ENCODE measurements around the gene OR51D1. TPM values are rescaled to one million over a fixed set of nuclear protein-coding genes. Genes with fewer than 3 reads are reported as not detected.

Gene OR51D1
- total RNA-seq, 2 donors from 2014 or later, result not detected

DNA sequence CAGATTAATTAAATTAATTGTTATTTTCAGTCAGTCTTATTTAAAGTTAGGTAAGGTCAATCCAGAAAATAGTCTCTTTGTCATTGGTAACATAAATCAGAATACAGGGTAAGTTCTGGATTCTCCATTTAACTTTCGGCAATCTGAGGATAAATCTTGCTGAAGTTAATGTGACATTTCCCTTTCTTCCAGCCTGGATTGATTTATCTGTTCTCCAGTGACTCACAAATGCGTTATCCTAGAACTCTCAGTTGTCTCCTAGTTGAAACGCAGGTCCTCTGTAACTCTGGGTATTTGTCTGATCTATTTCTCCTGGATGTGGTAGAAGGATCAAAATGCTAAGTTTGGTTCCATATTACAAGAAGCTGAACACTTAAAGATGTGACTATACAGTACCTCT lies 27.5 kb downstream of the OR51D1 start:
- H3K36me3 ChIP-seq, result no peaks in the 10 kb centered on the region
- no peak overlapping the region for H3K4me3 ChIP-seq
- no peak for DNase-seq (ENCODE audit: low spot score)
- TF ChIP-seq, protein P1, sequence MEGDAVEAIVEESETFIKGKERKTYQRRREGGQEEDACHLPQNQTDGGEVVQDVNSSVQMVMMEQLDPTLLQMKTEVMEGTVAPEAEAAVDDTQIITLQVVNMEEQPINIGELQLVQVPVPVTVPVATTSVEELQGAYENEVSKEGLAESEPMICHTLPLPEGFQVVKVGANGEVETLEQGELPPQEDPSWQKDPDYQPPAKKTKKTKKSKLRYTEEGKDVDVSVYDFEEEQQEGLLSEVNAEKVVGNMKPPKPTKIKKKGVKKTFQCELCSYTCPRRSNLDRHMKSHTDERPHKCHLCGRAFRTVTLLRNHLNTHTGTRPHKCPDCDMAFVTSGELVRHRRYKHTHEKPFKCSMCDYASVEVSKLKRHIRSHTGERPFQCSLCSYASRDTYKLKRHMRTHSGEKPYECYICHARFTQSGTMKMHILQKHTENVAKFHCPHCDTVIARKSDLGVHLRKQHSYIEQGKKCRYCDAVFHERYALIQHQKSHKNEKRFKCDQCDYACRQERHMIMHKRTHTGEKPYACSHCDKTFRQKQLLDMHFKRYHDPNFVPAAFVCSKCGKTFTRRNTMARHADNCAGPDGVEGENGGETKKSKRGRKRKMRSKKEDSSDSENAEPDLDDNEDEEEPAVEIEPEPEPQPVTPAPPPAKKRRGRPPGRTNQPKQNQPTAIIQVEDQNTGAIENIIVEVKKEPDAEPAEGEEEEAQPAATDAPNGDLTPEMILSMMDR (IDR thresholded peaks at IDR 0.05), result no peak
- no peaks in the 10 kb centered on the region for H3K9me3 ChIP-seq
- no peak overlapping the region for H3K27ac ChIP-seq
- no peaks in the 10 kb centered on the region for H3K27me3 ChIP-seq
- no peaks in the 10 kb centered on the region for H3K4me1 ChIP-seq

DNA sequence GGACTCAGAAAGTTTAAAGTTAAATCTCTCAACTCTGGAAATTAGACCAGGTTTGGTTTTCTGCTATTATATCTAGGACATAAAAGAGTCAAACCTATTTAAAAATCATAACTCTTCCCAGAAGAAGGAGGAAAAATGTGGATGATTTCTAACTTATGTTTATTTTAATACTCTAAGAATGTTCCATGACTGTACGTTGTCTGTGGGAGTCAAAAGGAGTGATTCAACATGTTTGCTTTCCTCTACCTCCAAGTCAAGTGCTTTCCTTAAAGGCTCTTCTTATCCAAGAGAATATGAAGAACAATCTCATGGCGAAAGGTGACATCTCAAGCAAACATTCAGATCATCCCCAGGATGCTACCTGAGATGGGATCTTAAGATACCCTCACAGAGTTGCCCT lies 28.1 kb downstream of the OR51D1 start:
- Histone ChIP-seq H3K27me3 (no peaks in the 10 kb centered on the region), H3K27ac (no peak overlapping the region), H3K36me3 (no peaks in the 10 kb centered on the region), H3K9me3 (no peaks in the 10 kb centered on the region), H3K4me1 (no peaks in the 10 kb centered on the region), H3K4me3 (no peak overlapping the region)
- TF ChIP-seq, protein P1 (IDR thresholded peaks at IDR 0.05), result no peak
- DNase-seq (ENCODE audit: low spot score), result no peak

DNA sequence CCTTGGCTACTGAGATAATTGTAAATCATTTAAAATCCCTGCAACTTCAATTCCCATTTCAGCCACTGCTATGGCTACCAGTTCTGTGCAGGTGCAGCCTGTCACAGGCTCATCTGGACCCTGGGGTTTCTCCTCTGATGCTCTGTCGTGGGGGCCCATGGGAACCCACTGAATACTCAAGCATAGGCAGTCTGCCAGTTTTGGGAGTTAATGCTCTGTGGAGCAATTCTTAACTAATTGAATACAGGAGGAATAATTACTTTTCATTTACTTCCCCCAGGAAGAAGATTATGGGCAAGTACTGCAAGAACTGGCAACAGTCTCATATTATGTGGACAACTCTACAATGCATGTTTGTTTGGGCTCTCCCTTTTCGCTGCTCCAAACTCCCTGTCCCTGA lies 34.5 kb downstream of the OR51D1 start:
- TF ChIP-seq, protein P1 (IDR thresholded peaks at IDR 0.05), result no peak

DNA sequence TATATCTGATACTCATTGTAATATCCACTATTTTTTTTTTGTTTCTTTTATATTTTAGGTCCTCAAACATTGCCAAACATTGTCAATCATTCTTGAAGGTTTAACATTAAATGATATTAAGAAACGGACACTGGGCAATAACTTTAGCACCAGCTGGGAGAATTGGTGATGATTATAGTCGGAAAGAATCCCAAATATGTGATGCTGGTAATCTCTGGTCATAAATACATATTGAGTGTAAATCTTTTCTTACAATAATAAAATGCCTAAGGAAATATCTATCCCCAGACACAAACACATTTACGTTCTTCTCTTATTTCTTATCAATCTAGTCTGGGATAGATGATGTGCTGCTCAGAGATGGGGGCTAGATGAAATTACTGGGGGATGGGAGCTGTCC lies 35.2 kb downstream of the OR51D1 start:
- TF ChIP-seq, protein P1 (IDR thresholded peaks at IDR 0.05), result no peak
- Histone ChIP-seq H3K4me3 (no peak overlapping the region), H3K9me3 (no peaks in the 10 kb centered on the region), H3K27ac (no peak overlapping the region), H3K36me3 (no peaks in the 10 kb centered on the region), H3K27me3 (no peaks in the 10 kb centered on the region), H3K4me1 (peaks cover 0 to 6% of the 10 kb centered on the region in 2 donors)
- DNase-seq (ENCODE audit: low spot score), result no peak

More for the DNA sequence above, 34.5 kb downstream of the OR51D1 start:
- Histone ChIP-seq H3K36me3 (no peaks in the 10 kb centered on the region), H3K9me3 (no peaks in the 10 kb centered on the region), H3K27me3 (no peaks in the 10 kb centered on the region), H3K27ac (no peak overlapping the region), H3K4me3 (no peak overlapping the region), H3K4me1 (peaks cover 0 to 6% of the 10 kb centered on the region in 2 donors)
- DNase-seq (ENCODE audit: low spot score), result no peak

DNA sequence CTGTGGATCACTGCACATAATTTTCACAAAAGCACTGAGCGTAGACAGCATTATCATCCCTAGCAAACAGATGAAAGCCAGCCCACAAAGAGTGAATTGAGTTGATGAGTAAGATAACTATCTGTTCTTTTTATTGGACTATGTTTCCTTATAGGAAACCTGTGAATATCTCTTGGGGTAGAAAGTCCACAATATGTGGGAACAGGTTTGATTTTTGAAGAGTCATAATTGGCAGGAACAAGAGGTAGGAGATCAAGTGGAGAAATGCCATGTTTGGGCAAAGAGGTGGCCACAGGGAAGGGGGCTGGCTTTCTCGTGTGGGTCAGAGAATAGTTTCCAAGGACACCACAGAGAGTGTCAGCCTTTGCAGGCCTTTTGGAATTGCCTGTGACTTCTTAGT lies 36.5 kb downstream of the OR51D1 start:
- no peaks in the 10 kb centered on the region for H3K36me3 ChIP-seq
- TF ChIP-seq, protein P1 (IDR thresholded peaks at IDR 0.05), result no peak
- no peak for DNase-seq (ENCODE audit: low spot score)

DNA sequence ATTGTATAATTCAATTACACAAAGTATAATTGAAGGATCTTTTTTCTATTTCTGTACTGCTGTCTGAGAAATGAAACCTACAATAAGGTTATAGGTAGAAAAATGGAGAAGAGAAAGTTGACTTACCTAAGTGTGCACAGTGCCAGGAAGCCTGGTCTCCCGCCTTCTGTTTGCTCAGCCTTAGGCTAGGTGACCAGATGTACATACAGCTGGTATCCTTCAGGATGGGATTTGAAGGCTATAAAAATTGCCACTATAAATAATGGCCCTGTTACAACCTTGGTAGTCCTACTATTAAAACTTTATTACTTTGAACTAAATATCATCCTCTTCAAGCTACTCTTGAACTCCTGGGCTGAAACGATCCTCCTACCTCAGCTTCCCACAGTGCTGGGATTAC lies 40.7 kb downstream of the OR51D1 start:
- Histone ChIP-seq H3K4me3 (no peak overlapping the region), H3K4me1 (peaks cover 0 to under 1% of the 10 kb centered on the region in 2 donors), H3K36me3 (no peaks in the 10 kb centered on the region), H3K9me3 (no peaks in the 10 kb centered on the region), H3K27ac (no peak overlapping the region), H3K27me3 (no peaks in the 10 kb centered on the region)
- TF ChIP-seq, protein P1 (IDR thresholded peaks at IDR 0.05), result no peak
- DNase-seq (ENCODE audit: low spot score), result no peak

More for the DNA sequence above, 36.5 kb downstream of the OR51D1 start:
- Histone ChIP-seq H3K9me3 (no peaks in the 10 kb centered on the region), H3K4me3 (no peak overlapping the region), H3K27me3 (no peaks in the 10 kb centered on the region), H3K27ac (no peak overlapping the region), H3K4me1 (peaks cover 0 to 6% of the 10 kb centered on the region in 2 donors)
